GM12872 (cell line): ENCODE measurements around the gene DDX51.

Source experiments
- CTCF ChIP-seq: IDR thresholded peaks from 3 replicates; pipeline ENCODE4 v1.5.1; 2011; ENCODE audit warnings: low read depth, mild to moderate bottlenecking, low read length, moderate library complexity; ENCODE audit not compliant: insufficient read depth

The DDX51 gene

GRCh38 chr12:132146772-132147422, 2.8 kb upstream of the DDX51 start:
- no peak for TF ChIP-seq CTCF

GRCh38 chr12:132146098-132146497, 2.0 kb upstream of the DDX51 start:
- TF ChIP-seq CTCF: no peak

- TF ChIP-seq CTCF: no peak
Measured at GRCh38 chr12:132145334-132145733, 1.2 kb upstream of the DDX51 start.

GRCh38 chr12:132144810-132145168, 670 bp upstream of the DDX51 start:
- no peak for TF ChIP-seq CTCF

- no peak for TF ChIP-seq CTCF
Measured at GRCh38 chr12:132143336-132144071, 615 bp downstream of the DDX51 start.

- no peak for TF ChIP-seq CTCF
Measured at GRCh38 chr12:132142679-132143335, 1.3 kb downstream of the DDX51 start.

GRCh38 chr12:132141976-132142678, 2.0 kb downstream of the DDX51 start:
- TF ChIP-seq CTCF: no peak
